Activated CD4-positive, alpha-beta T cell treated with anti-CD3 and anti-CD28 coated beads for 1 hour (primary cell): ENCODE measurements around the gene RBBP6.
"Not testable (repeated sequence)": the region's sequence is repeated elsewhere in the genome, so short reads cannot be mapped to it uniquely, and the experiment has no call there.

Experiments used
- DNase-seq: peaks from one replicate; pipeline ENCODE4 v3.0.0-alpha.2; 2020

Gene RBBP6

GRCh38 chr16:24571096-24571495, 31.7 kb downstream of the RBBP6 start:
- DNase-seq: no peak

- no peak for DNase-seq
These were observed 32.7 kb downstream of the RBBP6 start for GRCh38 chr16:24572069-24572468.

GRCh38 chr16:24573141-24573540, 33.8 kb downstream of the RBBP6 start:
- no peak for DNase-seq

GRCh38 chr16:24574515-24575485, 35.4 kb downstream of the RBBP6 start:
- not testable (repeated sequence) for DNase-seq

- DNase-seq: not testable (repeated sequence)
These were observed 36.4 kb downstream of the RBBP6 start for GRCh38 chr16:24575791-24576190.

GRCh38 chr16:24577167-24577566, 37.8 kb downstream of the RBBP6 start:
- DNase-seq: no peak

GRCh38 chr16:24580665-24581064, 41.3 kb downstream of the RBBP6 start:
- DNase-seq: no peak

- DNase-seq: no peak
These were observed 44.1 kb downstream of the RBBP6 start for GRCh38 chr16:24583494-24583893.

GRCh38 chr16:24589997-24590396, 50.6 kb downstream of the RBBP6 start:
- DNase-seq: no peak

- no peak for DNase-seq
These were observed 59.5 kb downstream of the RBBP6 start for GRCh38 chr16:24598777-24599437.

GRCh38 chr16:24609417-24609739, 70.0 kb downstream of the RBBP6 start:
- no peak for DNase-seq

GRCh38 chr16:24609740-24610415, 70.5 kb downstream of the RBBP6 start:
- no peak for DNase-seq

- DNase-seq: no peak
These were observed 71.0 kb downstream of the RBBP6 start for GRCh38 chr16:24610416-24610755.

GRCh38 chr16:24611310-24611709, 71.9 kb downstream of the RBBP6 start:
- no peak for DNase-seq

- DNase-seq: no peak
These were observed 73.3 kb downstream of the RBBP6 start for GRCh38 chr16:24612656-24613055.

GRCh38 chr16:24613267-24613666, 73.9 kb downstream of the RBBP6 start:
- DNase-seq: not testable (repeated sequence)

- DNase-seq: no peak
These were observed 78.1 kb downstream of the RBBP6 start for GRCh38 chr16:24617502-24617901.
